H9 (cell line): Measurements from ENCODE around the gene ZNF84. TPM values are rescaled to one million over a fixed set of nuclear protein-coding genes. Genes with fewer than 3 reads are reported as not detected.

Experiments used
- DNase-seq: peaks from one replicate; pipeline ENCODE4 v3.0.0-alpha.2; 2017
- H2AFZ ChIP-seq: one replicate; pipeline ENCODE4 v1.6.1; 2013; ENCODE audit warnings: mild to moderate bottlenecking, low read length, control low read depth, moderate library complexity
- H2AK5ac ChIP-seq: 2 replicates; pipeline ENCODE4 v1.6.1; 2013; ENCODE audit warnings: low read length, control low read depth, mixed read lengths; ENCODE audit not compliant: insufficient read length
- H2BK120ac ChIP-seq: one replicate; pipeline ENCODE4 v1.6.1; 2013; ENCODE audit warnings: low read depth, mild to moderate bottlenecking, low read length, control low read depth, inconsistent platforms; ENCODE audit not compliant: poor library complexity, severe bottlenecking
- H2BK12ac ChIP-seq: 2 replicates; pipeline ENCODE4 v1.6.1; 2013; ENCODE audit warnings: low read length, control low read depth, mixed read lengths, low read depth; ENCODE audit not compliant: insufficient read length
- H2BK15ac ChIP-seq: 2 replicates; pipeline ENCODE4 v1.6.1; 2013; ENCODE audit warnings: low read depth, low read length, control low read depth
- H2BK20ac ChIP-seq: one replicate; pipeline ENCODE4 v1.6.1; 2013; ENCODE audit warnings: low read depth, mild to moderate bottlenecking, low read length, control low read depth, inconsistent platforms; ENCODE audit not compliant: poor library complexity, severe bottlenecking
- H2BK5ac ChIP-seq: 2 replicates; pipeline ENCODE4 v1.6.1; 2013; ENCODE audit warnings: low read length, control low read depth, mixed read lengths; ENCODE audit not compliant: insufficient read length
- H3K14ac ChIP-seq: 2 replicates; pipeline ENCODE4 v1.6.1; 2013; ENCODE audit warnings: low read length, control low read depth; ENCODE audit not compliant: insufficient read depth
- H3K18ac ChIP-seq: 2 replicates; pipeline ENCODE4 v1.6.1; 2013; ENCODE audit warnings: low read depth, mild to moderate bottlenecking, mixed read lengths, low read length, control low read depth; ENCODE audit not compliant: insufficient read length
- H3K23ac ChIP-seq: 2 replicates; pipeline ENCODE4 v1.6.1; 2013; ENCODE audit warnings: low read length, control low read depth, mixed read lengths, low read depth; ENCODE audit not compliant: insufficient read length
- H3K23me2 ChIP-seq: 2 replicates; pipeline ENCODE4 v1.6.1; 2013; ENCODE audit warnings: low read depth, mild to moderate bottlenecking, mixed read lengths, low read length, control low read depth; ENCODE audit not compliant: insufficient read length, poor library complexity, severe bottlenecking
- H3K27ac ChIP-seq: 2 replicates; pipeline ENCODE4 v1.5.1; 2013; ENCODE audit warnings: low read length, control low read depth, mixed read lengths, low read depth; ENCODE audit not compliant: insufficient read length
- H3K27me3 ChIP-seq: 2 replicates; pipeline ENCODE4 v1.6.1; 2013; ENCODE audit warnings: low read length, control low read depth, inconsistent platforms; ENCODE audit not compliant: insufficient read depth
- H3K4ac ChIP-seq: 2 replicates; pipeline ENCODE4 v1.6.1; 2013; ENCODE audit warnings: low read depth, mild to moderate bottlenecking, control low read depth, inconsistent platforms, low read length, moderate library complexity
- H3K4me1 ChIP-seq: 2 replicates; pipeline ENCODE4 v1.6.1; 2013; ENCODE audit warnings: low read length, control low read depth, inconsistent platforms; ENCODE audit not compliant: insufficient read depth
- H3K4me2 ChIP-seq: 2 replicates; pipeline ENCODE4 v1.6.1; 2013; ENCODE audit warnings: low read length, control low read depth, mixed read lengths; ENCODE audit not compliant: insufficient read length, insufficient read depth
- H3K56ac ChIP-seq: 2 replicates; pipeline ENCODE4 v1.6.1; 2013; ENCODE audit warnings: low read depth, mild to moderate bottlenecking, mixed read lengths, low read length, control low read depth; ENCODE audit not compliant: insufficient read length
- H3K79me1 ChIP-seq: 2 replicates; pipeline ENCODE4 v1.6.1; 2013; ENCODE audit warnings: low read depth, mild to moderate bottlenecking, moderate library complexity, low read length, control low read depth, inconsistent platforms; ENCODE audit not compliant: insufficient read depth, poor library complexity, severe bottlenecking
- H3K79me2 ChIP-seq: 2 replicates; pipeline ENCODE4 v1.6.1; 2013; ENCODE audit warnings: low read length, control low read depth, inconsistent platforms; ENCODE audit not compliant: insufficient read depth
- H3K9ac ChIP-seq: 2 replicates; pipeline ENCODE4 v1.6.1; 2013; ENCODE audit warnings: low read length, control low read depth, mixed read lengths; ENCODE audit not compliant: insufficient read length; ENCODE audit errors: extremely low read depth
- H3K9me3 ChIP-seq: one replicate; pipeline ENCODE4 v1.6.1; 2013; ENCODE audit warnings: low read depth, low read length, inconsistent platforms; ENCODE audit not compliant: control insufficient read depth
- H3T11ph ChIP-seq: one replicate; pipeline ENCODE4 v1.6.1; 2013; ENCODE audit warnings: mild to moderate bottlenecking, low read length, control low read depth, inconsistent platforms
- H4K20me1 ChIP-seq: one replicate; pipeline ENCODE4 v1.6.1; 2013; ENCODE audit not compliant: control insufficient read depth, insufficient read length, insufficient read depth
- H4K5ac ChIP-seq: 2 replicates; pipeline ENCODE4 v1.6.1; 2013; ENCODE audit warnings: low read depth, mild to moderate bottlenecking, mixed read lengths, low read length, control low read depth; ENCODE audit not compliant: insufficient read length
- H4K8ac ChIP-seq: replicated peaks from 2 replicates; pipeline ENCODE4 v1.6.1; 2013; ENCODE audit warnings: low read length, control low read depth, mixed read lengths, low read depth; ENCODE audit not compliant: insufficient read length
- H4K91ac ChIP-seq: 2 replicates; pipeline ENCODE4 v1.6.1; 2013; ENCODE audit warnings: low read depth, mild to moderate bottlenecking, moderate library complexity, mixed read lengths, low read length, control low read depth; ENCODE audit not compliant: insufficient read length
- H3K27ac Mint-ChIP-seq, 3 experiments: 2 replicates in 2 of 3; 3 replicates in 1 of 3; pipeline ENCODE4 v1.8.0; 2020 to 2021; ENCODE audit warnings: mixed read lengths in 3 of 3, mild to moderate bottlenecking in 1 of 3, moderate library complexity in 1 of 3
- H3K27me3 Mint-ChIP-seq: 2 replicates; pipeline ENCODE4 v1.8.0; 2021; ENCODE audit warnings: low read depth, mild to moderate bottlenecking, moderate library complexity, mixed read lengths
- H3K36me3 Mint-ChIP-seq, 3 experiments: 2 replicates in 2 of 3; 3 replicates in 1 of 3; pipeline ENCODE4 v1.8.0; 2020 to 2021; ENCODE audit warnings: low read depth in 3 of 3, mixed read lengths in 3 of 3; ENCODE audit not compliant: insufficient read depth in 1 of 3
- H3K4me1 Mint-ChIP-seq, 2 experiments: 2 replicates each; pipeline ENCODE4 v1.8.0; 2020; ENCODE audit warnings: mixed read lengths in 2 of 2
- H3K4me3 Mint-ChIP-seq, 2 experiments: 2 replicates in 1 of 2; 3 replicates in 1 of 2; pipeline ENCODE4 v1.8.0; 2020 to 2021; ENCODE audit warnings: mild to moderate bottlenecking in 2 of 2, mixed read lengths in 2 of 2, moderate library complexity in 1 of 2
- H3K9me3 Mint-ChIP-seq, 2 experiments: 2 replicates in 1 of 2; 3 replicates in 1 of 2; pipeline ENCODE4 v1.8.0; 2020; ENCODE audit warnings: mild to moderate bottlenecking in 2 of 2, mixed read lengths in 2 of 2, moderate library complexity in 1 of 2
- CTCF ChIP-seq: fragments of 200-600 bp; sonication (generic); conservative IDR thresholded peaks from 3 replicates; pipeline ENCODE4 v1.8.0; 2021; ENCODE audit warnings: antibody characterized with exemption, mild to moderate bottlenecking
- whole genome bisulfite sequencing: extraction: QIAGEN DNeasy Blood & Tissue Kit; methylation state at CpG from one replicate; pipeline ENCODE4 v1.1.7; 2013; ENCODE audit warnings: missing lambda C conversion rate, low lambda C conversion rate, mixed read lengths; ENCODE audit not compliant: insufficient read length; ENCODE audit errors: extremely low coverage; 5-methylcytosine and 5-hydroxymethylcytosine counted together
- total RNA-seq: library from RNA; stranded (reverse); gene quantifications from 2 replicates; pipeline ENCODE4 v1.2.1, GENCODE V29; 2021

Gene ZNF84
- total RNA-seq, 1 experiment from 2014 or later, result 45.1 TPM

DNA sequence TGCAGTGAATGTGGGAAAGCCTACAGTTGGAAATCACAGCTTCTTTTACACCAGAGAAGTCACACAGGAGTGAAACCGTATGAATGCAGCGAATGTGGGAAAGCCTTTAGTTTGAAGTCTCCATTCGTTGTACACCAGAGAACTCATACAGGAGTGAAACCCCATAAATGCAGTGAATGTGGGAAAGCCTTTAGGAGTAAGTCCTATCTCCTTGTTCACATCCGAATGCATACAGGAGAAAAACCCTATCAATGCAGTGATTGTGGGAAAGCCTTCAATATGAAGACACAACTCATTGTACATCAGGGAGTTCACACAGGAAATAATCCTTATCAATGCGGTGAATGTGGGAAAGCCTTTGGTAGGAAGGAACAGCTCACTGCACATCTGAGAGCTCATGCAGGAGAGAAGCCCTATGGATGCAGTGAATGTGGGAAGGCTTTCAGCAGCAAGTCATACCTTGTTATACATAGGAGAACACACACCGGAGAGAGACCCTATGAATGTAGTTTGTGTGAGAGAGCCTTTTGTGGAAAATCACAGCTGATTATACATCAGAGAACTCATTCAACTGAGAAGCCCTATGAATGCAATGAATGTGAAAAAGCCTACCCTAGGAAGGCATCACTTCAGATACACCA, 26.5 kb upstream of the ZNF84 start:
- H2AFZ ChIP-seq, result no peak overlapping the region
- H3K9ac ChIP-seq, result no peak overlapping the region
- WGBS, result no CpG with 5 or more reads among the region's 6 CpGs
- no peak overlapping the region for H3T11ph ChIP-seq
- H2BK120ac ChIP-seq, result no peak overlapping the region
- no peak overlapping the region for H3K14ac ChIP-seq
- H3K79me1 ChIP-seq, result no peaks in the 10 kb centered on the region
- no peak overlapping the region for H2BK5ac ChIP-seq
- H3K4me3 Mint-ChIP-seq, result no peak overlapping the region
- no peak overlapping the region for H2BK20ac ChIP-seq
- no peak overlapping the region for H4K5ac ChIP-seq
- H3K4me1 Mint-ChIP-seq, result no peaks in the 10 kb centered on the region
- no peaks in the 10 kb centered on the region for H3K27me3 ChIP-seq
- no peaks in the 10 kb centered on the region for H4K20me1 ChIP-seq
- no peak overlapping the region for H2AK5ac ChIP-seq
- no peak overlapping the region for H3K27ac Mint-ChIP-seq
- no peaks in the 10 kb centered on the region for H3K79me2 ChIP-seq
- no peak overlapping the region for H2BK15ac ChIP-seq
- no peaks in the 10 kb centered on the region for H3K4me1 ChIP-seq
- H3K23ac ChIP-seq, result no peak overlapping the region
- H3K9me3 Mint-ChIP-seq, result peaks cover 80 to 90% of the 10 kb centered on the region in 2 experiments
- H3K4ac ChIP-seq, result no peak overlapping the region
- H4K91ac ChIP-seq, result no peak overlapping the region
- peaks cover 83 to 95% (median 90%) of the 10 kb centered on the region in 3 experiments for H3K36me3 Mint-ChIP-seq
- H4K8ac ChIP-seq, result no peak overlapping the region
- H3K56ac ChIP-seq, result no peak overlapping the region
- no peak overlapping the region for H3K27ac ChIP-seq
- H3K18ac ChIP-seq, result no peak overlapping the region
- peaks cover 80% of the 10 kb centered on the region for H3K9me3 ChIP-seq
- H3K4me2 ChIP-seq, result no peak overlapping the region
- DNase-seq, result no peak
- no peak overlapping the region for H2BK12ac ChIP-seq
- H3K23me2 ChIP-seq, result no peaks in the 10 kb centered on the region
- no peak for TF ChIP-seq CTCF
- H3K27me3 Mint-ChIP-seq, result no peaks in the 10 kb centered on the region; the same call in 1 of the 2 replicates
